ENCODE results near the gene ATP2C1.
A peak's percentile ranks its signal among the peaks of the same experiment; 100 is the strongest.

ATP2C1 gene

GRCh38 chr3:130979117-130979516 lies 85.2 kb downstream of the ATP2C1 start:
- no peak for DNase-seq (ENCODE audit: low read depth in 2 of 2)

- no peak for DNase-seq (ENCODE audit: low read depth in 2 of 2)
Observed at GRCh38 chr3:130981469-130981868, 87.6 kb downstream of the ATP2C1 start.

- DNase-seq (ENCODE audit: low read depth in 2 of 2): no peak
Observed at GRCh38 chr3:130990282-130990681, 96.4 kb downstream of the ATP2C1 start.

GRCh38 chr3:130991126-130991525 lies 97.2 kb downstream of the ATP2C1 start:
- DNase-seq (ENCODE audit: low read depth in 2 of 2): no peak

GRCh38 chr3:130992344-130992743 lies 98.5 kb downstream of the ATP2C1 start:
- DNase-seq (ENCODE audit: low read depth in 2 of 2): no peak

GRCh38 chr3:130997289-130997688 lies 103.4 kb downstream of the ATP2C1 start:
- DNase-seq (ENCODE audit: low read depth in 2 of 2): no peak

GRCh38 chr3:131001071-131001470 lies 107.2 kb downstream of the ATP2C1 start:
- DNase-seq (ENCODE audit: low read depth in 2 of 2): no peak

GRCh38 chr3:131004603-131005002 lies 110.7 kb downstream of the ATP2C1 start:
- DNase-seq (ENCODE audit: low read depth in 2 of 2): no peak

- no peak for DNase-seq (ENCODE audit: low read depth in 2 of 2)
Observed at GRCh38 chr3:131007256-131007655, 113.4 kb downstream of the ATP2C1 start.

- DNase-seq (ENCODE audit: low read depth in 2 of 2): no peak
Observed at GRCh38 chr3:131007782-131008181, 113.9 kb downstream of the ATP2C1 start.

- DNase-seq (ENCODE audit: low read depth in 2 of 2): no peak
Observed at GRCh38 chr3:131008326-131008725, 114.4 kb downstream of the ATP2C1 start.

- no peak for DNase-seq (ENCODE audit: low read depth in 2 of 2)
Observed at GRCh38 chr3:131009698-131010097, 115.8 kb downstream of the ATP2C1 start.

GRCh38 chr3:131018970-131019369 lies 125.1 kb downstream of the ATP2C1 start:
- DNase-seq (ENCODE audit: low read depth in 2 of 2): no peak

- no peak for DNase-seq (ENCODE audit: low read depth in 2 of 2)
Observed at GRCh38 chr3:131020122-131020693, 126.3 kb downstream of the ATP2C1 start.

- no peak for DNase-seq (ENCODE audit: low read depth in 2 of 2)
Observed at GRCh38 chr3:131025539-131025938, 131.7 kb downstream of the ATP2C1 start.

GRCh38 chr3:131026321-131027151 lies 132.7 kb downstream of the ATP2C1 start, which contains the start of the genes ASTE1 and NEK11:
Gene ASTE1 (minus strand): TSS chr3:131026825. CDS start chr3:131025306, 1,519 bp downstream.
Gene NEK11 (plus strand): TSS chr3:131026877. CDS start chr3:131029709, 2,832 bp downstream.
- peak; percentile 40 to 50 for DNase-seq (ENCODE audit: low read depth in 2 of 2)

GRCh38 chr3:131028844-131029243 lies 135.0 kb downstream of the ATP2C1 start:
- DNase-seq (ENCODE audit: low read depth in 2 of 2): no peak

GRCh38 chr3:131031660-131032059 lies 137.8 kb downstream of the ATP2C1 start:
- DNase-seq (ENCODE audit: low read depth in 2 of 2): peak in 1 of 2 experiments; percentile 26

- no peak for DNase-seq (ENCODE audit: low read depth in 2 of 2)
Observed at GRCh38 chr3:131033480-131034080, 139.7 kb downstream of the ATP2C1 start.

GRCh38 chr3:131036200-131036816 lies 142.4 kb downstream of the ATP2C1 start:
- DNase-seq (ENCODE audit: low read depth in 2 of 2): no peak

- no peak for DNase-seq (ENCODE audit: low read depth in 2 of 2)
Observed at GRCh38 chr3:131036986-131037385, 143.1 kb downstream of the ATP2C1 start.

- DNase-seq (ENCODE audit: low read depth in 2 of 2): no peak
Observed at GRCh38 chr3:131038326-131038725, 144.4 kb downstream of the ATP2C1 start.

Data from fibroblast of skin of left biceps (primary cell).